Measurements from ENCODE around the gene DMAC2.
"Not testable (repeated sequence)": the region's sequence is repeated elsewhere in the genome, so short reads cannot be mapped to it uniquely, and the experiment has no call there.

The DMAC2 gene

GRCh38 chr19:41476583-41476982, 36.9 kb upstream of the DMAC2 start:
- no peak for TF ChIP-seq CTCF (IDR thresholded peaks at IDR 0.05; ENCODE audit: insufficient read depth, low read length, poor library complexity, severe bottlenecking)
- H3K27me3 ChIP-seq (ENCODE audit: low read length), result no peaks in the 10 kb centered on the region
- H3K9ac ChIP-seq (ENCODE audit: low read length), result no peak overlapping the region
- no peaks in the 10 kb centered on the region for H3K9me2 ChIP-seq (replicated peaks; ENCODE audit: insufficient read depth, low read length)
- H3K9me3 ChIP-seq (ENCODE audit: insufficient read depth, low read length), result no peaks in the 10 kb centered on the region
- H4K20me1 ChIP-seq (ENCODE audit: low read depth, low read length), result no peaks in the 10 kb centered on the region
- H3K4me3 ChIP-seq (ENCODE audit: insufficient read depth, low read length, poor library complexity, severe bottlenecking), result no peak overlapping the region
- no peaks in the 10 kb centered on the region for H3K79me2 ChIP-seq (ENCODE audit: insufficient read depth, low read length)
- H3K36me3 ChIP-seq (ENCODE audit: low read length), result no peaks in the 10 kb centered on the region
- H3K4me2 ChIP-seq (ENCODE audit: low read depth, low read length, poor library complexity, severe bottlenecking), result no peak overlapping the region
- no peaks in the 10 kb centered on the region for H3F3A ChIP-seq (ENCODE audit: insufficient read depth)
- no peak overlapping the region for H3K27ac ChIP-seq (ENCODE audit: low read depth, low read length)
- no peak overlapping the region for H2AFZ ChIP-seq (ENCODE audit: low read depth, low read length, severe bottlenecking)

- Histone ChIP-seq H3K4me2 (ENCODE audit: low read depth, low read length, poor library complexity, severe bottlenecking) (peak overlapping the region; percentile 40), H3K9ac (ENCODE audit: low read length) (peak overlapping the region; percentile 24; the same call in 1 of the 2 replicates), H3K27ac (ENCODE audit: low read depth, low read length) (peak overlapping the region; percentile 50), H2AFZ (ENCODE audit: low read depth, low read length, severe bottlenecking) (peak overlapping the region; percentile 56)
- H3K9me2 ChIP-seq (replicated peaks; ENCODE audit: insufficient read depth, low read length); H3K9me3 ChIP-seq (ENCODE audit: insufficient read depth, low read length); H3F3A ChIP-seq (ENCODE audit: insufficient read depth); H3K79me2 ChIP-seq (ENCODE audit: insufficient read depth, low read length); H4K20me1 ChIP-seq (ENCODE audit: low read depth, low read length); H3K36me3 ChIP-seq (ENCODE audit: low read length); H3K4me3 ChIP-seq (ENCODE audit: insufficient read depth, low read length, poor library complexity, severe bottlenecking); H3K27me3 ChIP-seq (ENCODE audit: low read length): not testable (repeated sequence)
Observed at GRCh38 chr19:41463257-41464256, 23.8 kb upstream of the DMAC2 start.

- Histone ChIP-seq H3K9me3 (ENCODE audit: insufficient read depth, low read length) (no peaks in the 10 kb centered on the region), H3K4me2 (ENCODE audit: low read depth, low read length, poor library complexity, severe bottlenecking) (no peak overlapping the region), H2AFZ (ENCODE audit: low read depth, low read length, severe bottlenecking) (no peak overlapping the region), H3K36me3 (ENCODE audit: low read length) (no peaks in the 10 kb centered on the region), H3F3A (ENCODE audit: insufficient read depth) (no peaks in the 10 kb centered on the region), H3K9me2 (replicated peaks; ENCODE audit: insufficient read depth, low read length) (no peaks in the 10 kb centered on the region), H3K27me3 (ENCODE audit: low read length) (no peaks in the 10 kb centered on the region), H4K20me1 (ENCODE audit: low read depth, low read length) (no peaks in the 10 kb centered on the region), H3K27ac (ENCODE audit: low read depth, low read length) (no peak overlapping the region), H3K9ac (ENCODE audit: low read length) (no peak overlapping the region), H3K79me2 (ENCODE audit: insufficient read depth, low read length) (no peaks in the 10 kb centered on the region), H3K4me3 (ENCODE audit: insufficient read depth, low read length, poor library complexity, severe bottlenecking) (no peak overlapping the region)
- TF ChIP-seq EZH2phosphoT487 (conservative IDR thresholded peaks at IDR 0.05; ENCODE audit: low read length) (no peak), CTCF (IDR thresholded peaks at IDR 0.05; ENCODE audit: insufficient read depth, low read length, poor library complexity, severe bottlenecking) (no peak)
Observed at GRCh38 chr19:41462497-41462896, 22.8 kb upstream of the DMAC2 start.

- Histone ChIP-seq H3K4me2 (ENCODE audit: low read depth, low read length, poor library complexity, severe bottlenecking) (no peak overlapping the region), H3K79me2 (ENCODE audit: insufficient read depth, low read length) (no peaks in the 10 kb centered on the region)
Observed at GRCh38 chr19:41457241-41457640, 17.5 kb upstream of the DMAC2 start.

More at GRCh38 chr19:41457241-41457640, 17.5 kb upstream of the DMAC2 start:
- Histone ChIP-seq H4K20me1 (ENCODE audit: low read depth, low read length) (no peaks in the 10 kb centered on the region), H3K9me2 (replicated peaks; ENCODE audit: insufficient read depth, low read length) (no peaks in the 10 kb centered on the region), H3F3A (ENCODE audit: insufficient read depth) (no peaks in the 10 kb centered on the region), H3K36me3 (ENCODE audit: low read length) (no peaks in the 10 kb centered on the region), H3K9ac (ENCODE audit: low read length) (no peak overlapping the region), H3K27ac (ENCODE audit: low read depth, low read length) (no peak overlapping the region), H3K27me3 (ENCODE audit: low read length) (no peaks in the 10 kb centered on the region), H3K9me3 (ENCODE audit: insufficient read depth, low read length) (0 out of 2 replicates have a peak, but pooled peaks cover 3% of the 10 kb centered on the region), H2AFZ (ENCODE audit: low read depth, low read length, severe bottlenecking) (no peak overlapping the region), H3K4me3 (ENCODE audit: insufficient read depth, low read length, poor library complexity, severe bottlenecking) (no peak overlapping the region)
- TF ChIP-seq EZH2phosphoT487 (conservative IDR thresholded peaks at IDR 0.05; ENCODE audit: low read length), result no peak
- TF ChIP-seq CTCF (IDR thresholded peaks at IDR 0.05; ENCODE audit: insufficient read depth, low read length, poor library complexity, severe bottlenecking), result no peak
